ENCODE results near the gene BLACAT1. TPM values are rescaled to one million over a fixed set of nuclear protein-coding genes. Genes with fewer than 3 reads are reported as not detected.

Gene BLACAT1
- total and polyA plus RNA-seq, 2 of the 8 experiments (the other 6 are each of a cell fraction or from before 2014, with no cell fraction given) = 3.5 to 10.5 TPM

DNA sequence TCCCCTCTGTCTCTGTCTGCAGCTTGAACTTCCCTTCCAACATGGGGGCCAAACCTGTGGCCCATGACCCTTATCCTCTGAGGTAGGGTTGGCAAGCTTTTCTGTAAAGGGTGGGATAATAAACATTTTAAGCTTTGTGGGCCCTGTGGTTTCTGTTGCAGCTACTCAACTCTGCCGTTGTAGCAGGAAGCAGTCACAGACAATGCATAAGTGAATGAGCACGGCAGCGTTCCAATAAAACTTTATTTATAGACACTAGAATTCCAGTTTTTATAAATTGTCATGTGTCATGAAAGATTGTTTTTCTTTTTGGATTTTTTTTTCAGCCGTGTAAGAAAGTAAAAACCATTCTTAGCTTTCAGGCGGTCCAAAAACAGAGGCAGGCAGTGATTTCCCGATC lies 30.4 kb upstream of the BLACAT1 start:
- Histone ChIP-seq H2BK12ac (ENCODE audit: low read depth, low read length) (0 out of 2 replicates have a peak overlapping the region, but pooled peaks have one; percentile 27), H2BK120ac (replicated peaks; ENCODE audit: low read depth, low read length) (no peak overlapping the region), H2AFZ (ENCODE audit: low read length) (no peak overlapping the region), H3K79me1 (ENCODE audit: low read depth, low read length) (no peaks in the 10 kb centered on the region), H4K5ac (ENCODE audit: insufficient read length, low read depth, low read length) (no peak overlapping the region), H3K56ac (replicated peaks; ENCODE audit: insufficient read length, low read depth, low read length) (no peak overlapping the region), H2AK5ac (ENCODE audit: low read depth, low read length) (no peak overlapping the region), H3K4me3 (ENCODE audit: extremely low read depth in 1 of 4, insufficient read depth in 2 of 4, low read depth in 3 of 4, low read length in 4 of 4) (no peak overlapping the region), H3K9me3 (ENCODE audit: insufficient read depth in 2 of 2, low read depth in 1 of 2, low read length in 1 of 2) (no peaks in the 10 kb centered on the region), H2BK15ac (ENCODE audit: low read length) (no peak overlapping the region; the same call in 1 of the 2 replicates), H4K20me1 (replicated peaks in 1 of 2; ENCODE audit: control insufficient read depth in 1 of 2, insufficient read depth in 2 of 2, low read length in 2 of 2) (no peaks in the 10 kb centered on the region), H4K8ac (ENCODE audit: extremely low read depth, insufficient read depth, low read length) (no peak overlapping the region), H2BK20ac (ENCODE audit: low read length) (no peak overlapping the region), H3K79me2 (ENCODE audit: control insufficient read depth in 1 of 2, insufficient read depth in 2 of 2, low read length in 2 of 2) (no peaks in the 10 kb centered on the region), H3K4ac (replicated peaks; ENCODE audit: insufficient read length, low read depth, low read length) (no peak overlapping the region), H3K9ac (replicated peaks in 1 of 4; ENCODE audit: extremely low read depth in 1 of 4, low read depth in 3 of 4, low read length in 3 of 4) (no peak overlapping the region), H3K14ac (ENCODE audit: insufficient read length) (no peak overlapping the region), H3K36me3 (ENCODE audit: control insufficient read depth in 2 of 4, insufficient read depth in 4 of 4, low read length in 3 of 4) (no peaks in the 10 kb centered on the region), H3K23ac (ENCODE audit: insufficient read length) (no peak overlapping the region), H3K27me3 (replicated peaks in 1 of 4; ENCODE audit: control insufficient read depth in 3 of 4, extremely low read depth in 1 of 4, insufficient read depth in 3 of 4, low read length in 3 of 4) (peaks cover 0 to 11% (median 4%) of the 10 kb centered on the region in 4 experiments; a peak in 3 of 7 replicates), H3K4me2 (ENCODE audit: insufficient read depth in 1 of 2, low read depth in 2 of 2, low read length in 2 of 2) (no peak overlapping the region), H2BK5ac (ENCODE audit: low read depth, low read length) (no peak overlapping the region), H3K4me1 (replicated peaks in 1 of 4; ENCODE audit: control insufficient read depth in 3 of 4, insufficient read depth in 4 of 4, low read length in 3 of 4) (peaks cover 0 to 10% (median 5%) of the 10 kb centered on the region in 4 experiments; a peak in 6 of 7 replicates), H3K23me2 (ENCODE audit: low read depth, low read length) (no peaks in the 10 kb centered on the region; the same call in 1 of the 2 replicates), H4K91ac (replicated peaks; ENCODE audit: insufficient read length, low read length) (no peak overlapping the region), H3K18ac (ENCODE audit: extremely low read depth, low read length) (no peak overlapping the region), H3K27ac (ENCODE audit: low read depth, low read length) (no peak overlapping the region)
- ChIA-PET CTCF (ENCODE audit: partially characterized antibody) (interaction anchor here (1.0 to 36.9 kb wide), 29 partner anchors 13 to 844 kb away, joined by 3 to 1626 read pairs (median 10); partner anchors contain the start of genes BLACAT1, CDK18 and LEMD1), POLR2A (ENCODE audit: partially characterized antibody) (interaction anchor here (1.1 to 3.2 kb wide), 8 partner anchors 9 to 89 kb away, joined by 3 to 14 read pairs (median 4); no protein-coding TSS in a partner anchor)
- TF ChIP-seq KDM4A (IDR thresholded peaks at IDR 0.05; ENCODE audit: low read depth, low read length, severe bottlenecking) = no peak
- TF ChIP-seq ASH2L (IDR thresholded peaks at IDR 0.05; ENCODE audit: low read length) = no peak
- no peak for TF ChIP-seq GTF2F1 (IDR thresholded peaks at IDR 0.05; ENCODE audit: borderline replicate concordance, low read depth, low read length)
- no peak for TF ChIP-seq SRF (IDR thresholded peaks at IDR 0.05; ENCODE audit: low read depth, low read length)
- no peak for TF ChIP-seq SUZ12 (IDR thresholded peaks at IDR 0.05; ENCODE audit: low read length)
- no peak for TF ChIP-seq HDAC6 (IDR thresholded peaks at IDR 0.05; ENCODE audit: low read depth, low read length)
- FAIRE-seq = no peak
- WGBS, 2 experiments (ENCODE audit: extremely low coverage in 1 of 2, insufficient coverage in 1 of 2, insufficient read length in 1 of 2, insufficient replicate concordance in 2 of 2, low coverage in 1 of 2, low lambda C conversion rate in 2 of 2, missing lambda C conversion rate in 1 of 2) = 89% methylated on average over 6 of the region's 6 CpGs; no CpG with 5 or more reads in 1 of the 2 experiments
- DNase-seq (ENCODE audit: low read depth in 1 of 2, low spot score in 2 of 2) = no peak
